ENCODE results near the gene PEAK1. TPM values are rescaled to one million over a fixed set of nuclear protein-coding genes. Genes with fewer than 3 reads are reported as not detected.

PEAK1 gene
- total and polyA plus RNA-seq, 4 experiments from 2014 or later = 2.2 to 10.1 (median 7.8) TPM; not detected in 1

GRCh38 chr15:77119446-77119845, 300.5 kb downstream of the PEAK1 start:
- no peak overlapping the region for H3K4me3 ChIP-seq (ENCODE audit: low read length in 2 of 2)
- no peak for DNase-seq
- Mint-ChIP-seq H3K4me3 (no peak overlapping the region), H3K4me1 (peaks cover 0 to 3% (median 2%) of the 10 kb centered on the region in 4 donors), H3K36me3 (no peaks in the 10 kb centered on the region), H3K27ac (no peak overlapping the region), H3K9me3 (no peaks in the 10 kb centered on the region), H3K27me3 (no peaks in the 10 kb centered on the region)
- ChIA-PET CTCF (ENCODE audit: partially characterized antibody) (interaction anchor here (1.0 to 5.1 kb wide), 15 partner anchors 10 to 427 kb away, joined by 3 to 63 read pairs (median 5); no protein-coding TSS in a partner anchor), POLR2A (ENCODE audit: partially characterized antibody) (interaction anchor here (1.0 kb wide), 1 partner anchor 424 kb away, joined by 3 read pairs; no protein-coding TSS in a partner anchor)
- no peaks in the 10 kb centered on the region for H3K27me3 ChIP-seq (ENCODE audit: insufficient read depth, low read length)
- no peaks in the 10 kb centered on the region for H3K36me3 ChIP-seq (ENCODE audit: insufficient read depth, low read length)
- H3K4me1 ChIP-seq (ENCODE audit: insufficient read depth, low read length) = no peaks in the 10 kb centered on the region
- no peaks in the 10 kb centered on the region for H3K9me3 ChIP-seq (ENCODE audit: control insufficient read depth in 1 of 2, low read length in 2 of 2)
- intact Hi-C loops (cut with micrococcal nuclease) = loop anchor here (2.0 to 5.0 kb wide), 2 partner anchors 147 to 423 kb away; no protein-coding TSS in a partner anchor
- H3K27ac ChIP-seq (ENCODE audit: low read depth, low read length) = no peak overlapping the region

GRCh38 chr15:77118882-77119321, 301.0 kb downstream of the PEAK1 start:
- no peak overlapping the region for H3K4me3 Mint-ChIP-seq
- no peaks in the 10 kb centered on the region for H3K4me1 ChIP-seq (ENCODE audit: insufficient read depth, low read length)
- ChIA-PET CTCF (ENCODE audit: partially characterized antibody) (interaction anchor here (1.0 to 5.1 kb wide), 16 partner anchors 9 to 425 kb away, joined by 3 to 63 read pairs (median 4); no protein-coding TSS in a partner anchor), POLR2A (ENCODE audit: partially characterized antibody) (interaction anchor here (1.0 kb wide), 1 partner anchor 425 kb away, joined by 3 read pairs; no protein-coding TSS in a partner anchor)
- H3K36me3 ChIP-seq (ENCODE audit: insufficient read depth, low read length) = no peaks in the 10 kb centered on the region
- no peaks in the 10 kb centered on the region for H3K27me3 Mint-ChIP-seq
- no peak overlapping the region for H3K4me3 ChIP-seq (ENCODE audit: low read length in 2 of 2)
- H3K9me3 Mint-ChIP-seq = no peaks in the 10 kb centered on the region
- H3K36me3 Mint-ChIP-seq = no peaks in the 10 kb centered on the region
- H3K27me3 ChIP-seq (ENCODE audit: insufficient read depth, low read length) = no peaks in the 10 kb centered on the region
- peak in 4 of 5 donors; percentile 42 to 48 (median 44) for DNase-seq
- intact Hi-C loops (cut with micrococcal nuclease) = loop anchor here (1.0 to 5.0 kb wide), 3 partner anchors 147 to 424 kb away; no protein-coding TSS in a partner anchor
- H3K4me1 Mint-ChIP-seq = peaks cover 0 to 3% (median 2%) of the 10 kb centered on the region in 4 donors
- no peak overlapping the region for H3K27ac ChIP-seq (ENCODE audit: low read depth, low read length)
- no peak overlapping the region for H3K27ac Mint-ChIP-seq
- no peaks in the 10 kb centered on the region for H3K9me3 ChIP-seq (ENCODE audit: control insufficient read depth in 1 of 2, low read length in 2 of 2)

DNA sequence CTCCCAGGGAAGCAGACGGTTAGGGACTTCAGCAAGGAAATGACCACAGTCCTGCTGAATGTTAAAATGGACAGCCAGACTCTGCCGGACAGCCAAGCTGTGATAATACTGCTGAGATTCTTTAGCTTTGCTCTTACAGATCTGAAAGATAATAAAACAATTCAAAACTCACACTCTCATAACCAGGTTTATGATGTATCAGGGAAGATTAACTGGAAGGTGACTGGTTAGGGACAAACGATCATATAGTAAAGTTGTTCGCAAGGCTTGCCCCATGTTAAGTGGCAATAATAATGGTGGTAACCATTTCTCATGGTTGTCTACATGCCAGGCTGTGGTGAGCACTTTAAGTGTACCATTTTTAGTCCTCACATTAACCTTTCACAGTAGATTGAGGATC, 304.7 kb downstream of the PEAK1 start:
- Histone ChIP-seq H3K4me3 (ENCODE audit: low read length in 2 of 2) (no peak overlapping the region), H3K4me1 (ENCODE audit: insufficient read depth, low read length) (no peaks in the 10 kb centered on the region), H3K27me3 (ENCODE audit: insufficient read depth, low read length) (no peaks in the 10 kb centered on the region), H3K9me3 (ENCODE audit: control insufficient read depth in 1 of 2, low read length in 2 of 2) (no peaks in the 10 kb centered on the region), H3K36me3 (ENCODE audit: insufficient read depth, low read length) (no peaks in the 10 kb centered on the region), H3K27ac (ENCODE audit: low read depth, low read length) (no peak overlapping the region)
- no peaks in the 10 kb centered on the region for H3K27me3 Mint-ChIP-seq
- intact Hi-C loops (cut with micrococcal nuclease) = loop anchor here (5.0 kb wide), 1 partner anchor 143 kb away; no protein-coding TSS in a partner anchor
- H3K4me3 Mint-ChIP-seq = no peak overlapping the region
- no peaks in the 10 kb centered on the region for H3K9me3 Mint-ChIP-seq
- peaks cover 0 to 3% (median 2%) of the 10 kb centered on the region in 4 donors for H3K4me1 Mint-ChIP-seq
- DNase-seq = no peak
- CTCF ChIA-PET (ENCODE audit: partially characterized antibody) = no interaction called here
- H3K36me3 Mint-ChIP-seq = no peaks in the 10 kb centered on the region
- POLR2A ChIA-PET (ENCODE audit: partially characterized antibody) = no interaction called here
- no peak overlapping the region for H3K27ac Mint-ChIP-seq

- no peaks in the 10 kb centered on the region for H3K9me3 ChIP-seq (ENCODE audit: control insufficient read depth in 1 of 2, low read length in 2 of 2)
- intact Hi-C loops (cut with micrococcal nuclease) = no loop called here
- no peaks in the 10 kb centered on the region for H3K4me1 Mint-ChIP-seq
- no peak overlapping the region for H3K4me3 Mint-ChIP-seq
- peak overlapping the region in 1 of 7 donors; percentile 42 for H3K27ac Mint-ChIP-seq
- H3K9me3 Mint-ChIP-seq = no peaks in the 10 kb centered on the region
- H3K4me1 ChIP-seq (ENCODE audit: insufficient read depth, low read length) = no peaks in the 10 kb centered on the region
- no peak overlapping the region for H3K27ac ChIP-seq (ENCODE audit: low read depth, low read length)
- no peaks in the 10 kb centered on the region for H3K36me3 Mint-ChIP-seq
- H3K4me3 ChIP-seq (ENCODE audit: low read length in 2 of 2) = no peak overlapping the region
- no peaks in the 10 kb centered on the region for H3K27me3 ChIP-seq (ENCODE audit: insufficient read depth, low read length)
- DNase-seq = no peak
- H3K27me3 Mint-ChIP-seq = no peaks in the 10 kb centered on the region
- ChIA-PET CTCF (ENCODE audit: partially characterized antibody) (interaction anchor here (1.2 kb wide), 1 partner anchor 430 kb away, joined by 5 read pairs; no protein-coding TSS in a partner anchor), POLR2A (ENCODE audit: partially characterized antibody) (no interaction called here)
- H3K36me3 ChIP-seq (ENCODE audit: insufficient read depth, low read length) = no peaks in the 10 kb centered on the region
Measured at GRCh38 chr15:77112838-77113504, 306.9 kb downstream of the PEAK1 start.

GRCh38 chr15:77111789-77112188, 308.1 kb downstream of the PEAK1 start:
- no peak overlapping the region for H3K4me3 ChIP-seq (ENCODE audit: low read length in 2 of 2)
- Mint-ChIP-seq H3K4me1 (no peaks in the 10 kb centered on the region), H3K27ac (no peak overlapping the region), H3K9me3 (no peaks in the 10 kb centered on the region), H3K27me3 (no peaks in the 10 kb centered on the region), H3K36me3 (no peaks in the 10 kb centered on the region), H3K4me3 (no peak overlapping the region)
- ChIA-PET POLR2A (ENCODE audit: partially characterized antibody) (no interaction called here), CTCF (ENCODE audit: partially characterized antibody) (no interaction called here)
- H3K27me3 ChIP-seq (ENCODE audit: insufficient read depth, low read length) = no peaks in the 10 kb centered on the region
- H3K9me3 ChIP-seq (ENCODE audit: control insufficient read depth in 1 of 2, low read length in 2 of 2) = no peaks in the 10 kb centered on the region
- intact Hi-C loops (cut with micrococcal nuclease) = no loop called here
- no peaks in the 10 kb centered on the region for H3K4me1 ChIP-seq (ENCODE audit: insufficient read depth, low read length)
- no peak overlapping the region for H3K27ac ChIP-seq (ENCODE audit: low read depth, low read length)
- no peak for DNase-seq
- H3K36me3 ChIP-seq (ENCODE audit: insufficient read depth, low read length) = no peaks in the 10 kb centered on the region

DNA sequence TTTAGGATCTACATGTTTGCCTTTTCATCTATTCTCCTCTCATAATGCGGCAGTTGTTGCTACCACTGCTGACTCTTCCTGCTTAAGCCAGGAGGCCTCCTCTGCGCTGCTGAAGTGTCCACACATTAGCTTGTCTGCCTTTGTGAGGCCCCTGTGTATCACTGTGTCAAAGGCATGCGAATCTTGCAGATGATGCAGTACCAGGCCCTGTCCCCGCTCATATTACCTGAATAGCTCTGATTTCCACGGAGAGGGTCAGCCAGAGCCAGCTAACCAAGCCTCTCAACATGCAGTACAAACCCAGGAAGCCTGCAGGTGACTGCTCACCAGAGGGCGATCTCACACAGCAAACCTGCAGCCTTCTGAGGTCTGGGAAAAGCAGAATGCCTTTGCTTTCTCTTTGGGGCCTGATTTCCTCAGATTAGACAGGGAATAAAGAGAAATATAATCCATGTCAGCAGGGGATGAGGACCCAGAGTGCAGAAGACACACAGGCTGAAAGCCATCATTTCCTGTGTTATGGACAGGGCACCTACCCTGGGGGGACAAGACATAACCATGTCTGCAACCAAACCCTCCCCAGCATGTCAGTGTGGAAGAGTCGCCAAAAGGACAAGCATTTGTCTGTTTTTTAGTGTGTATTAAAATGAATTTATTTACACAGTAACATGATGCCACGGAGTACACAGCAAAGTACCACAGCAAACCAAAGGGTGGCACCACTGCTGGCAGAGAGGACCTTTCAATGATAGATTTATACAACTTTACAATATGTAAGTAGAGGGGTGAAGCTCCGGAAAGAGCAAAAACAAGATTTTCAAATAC, 312.2 kb downstream of the PEAK1 start:
- no peaks in the 10 kb centered on the region for H3K9me3 Mint-ChIP-seq
- H3K36me3 Mint-ChIP-seq = no peaks in the 10 kb centered on the region
- Histone ChIP-seq H3K27me3 (ENCODE audit: insufficient read depth, low read length) (no peaks in the 10 kb centered on the region), H3K4me1 (ENCODE audit: insufficient read depth, low read length) (no peaks in the 10 kb centered on the region), H3K27ac (ENCODE audit: low read depth, low read length) (no peak overlapping the region), H3K4me3 (ENCODE audit: low read length in 2 of 2) (no peak overlapping the region), H3K9me3 (ENCODE audit: control insufficient read depth in 1 of 2, low read length in 2 of 2) (no peaks in the 10 kb centered on the region), H3K36me3 (ENCODE audit: insufficient read depth, low read length) (no peaks in the 10 kb centered on the region)
- intact Hi-C loops (cut with micrococcal nuclease) = loop anchor here (1.0 kb wide), 1 partner anchor 436 kb away; no protein-coding TSS in a partner anchor
- H3K27ac Mint-ChIP-seq = peak overlapping the region in 2 of 7 donors; percentile 3 to 41
- POLR2A ChIA-PET (ENCODE audit: partially characterized antibody) = no interaction called here
- CTCF ChIA-PET (ENCODE audit: partially characterized antibody) = interaction anchor here (1.3 to 2.2 kb wide), 4 partner anchors 11 to 436 kb away, joined by 3 to 14 read pairs (median 6); no protein-coding TSS in a partner anchor
- H3K4me3 Mint-ChIP-seq = no peak overlapping the region
- peak in 4 of 5 donors; percentile 6 to 17 (median 7) for DNase-seq
- no peaks in the 10 kb centered on the region for H3K27me3 Mint-ChIP-seq
- no peaks in the 10 kb centered on the region for H3K4me1 Mint-ChIP-seq

DNA sequence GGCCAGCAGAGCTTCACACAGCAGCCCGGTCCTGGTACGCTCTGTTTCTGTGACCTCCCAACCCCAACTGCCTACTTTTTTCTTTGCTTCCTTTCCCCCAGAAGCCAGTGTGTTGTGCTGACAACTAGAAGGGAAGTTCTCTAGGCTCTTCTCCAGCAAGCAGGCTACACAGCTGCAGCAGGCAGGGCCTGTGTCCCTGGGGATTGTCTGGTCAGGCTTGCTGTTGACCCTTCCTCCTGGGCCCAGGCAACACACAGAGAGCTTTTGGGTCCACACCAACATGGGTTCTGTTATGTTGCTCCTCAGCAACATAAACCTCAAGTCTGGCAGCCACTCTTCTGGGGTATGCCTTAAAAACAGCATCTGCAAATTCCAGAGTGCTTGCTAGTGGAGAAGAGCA, 312.8 kb downstream of the PEAK1 start:
- Histone ChIP-seq H3K4me3 (ENCODE audit: low read length in 2 of 2) (no peak overlapping the region), H3K27me3 (ENCODE audit: insufficient read depth, low read length) (no peaks in the 10 kb centered on the region), H3K27ac (ENCODE audit: low read depth, low read length) (no peak overlapping the region), H3K36me3 (ENCODE audit: insufficient read depth, low read length) (no peaks in the 10 kb centered on the region), H3K9me3 (ENCODE audit: control insufficient read depth in 1 of 2, low read length in 2 of 2) (no peaks in the 10 kb centered on the region), H3K4me1 (ENCODE audit: insufficient read depth, low read length) (no peaks in the 10 kb centered on the region)
- intact Hi-C loops (cut with micrococcal nuclease) = loop anchor here (1.0 kb wide), 1 partner anchor 436 kb away; no protein-coding TSS in a partner anchor
- POLR2A ChIA-PET (ENCODE audit: partially characterized antibody) = no interaction called here
- DNase-seq = no peak
- no peaks in the 10 kb centered on the region for H3K4me1 Mint-ChIP-seq
- H3K27ac Mint-ChIP-seq = peak overlapping the region in 1 of 7 donors; percentile 64
- no peak overlapping the region for H3K4me3 Mint-ChIP-seq
- CTCF ChIA-PET (ENCODE audit: partially characterized antibody) = interaction anchor here (1.3 to 2.2 kb wide), 4 partner anchors 12 to 436 kb away, joined by 3 to 14 read pairs (median 6); no protein-coding TSS in a partner anchor
- no peaks in the 10 kb centered on the region for H3K36me3 Mint-ChIP-seq
- no peaks in the 10 kb centered on the region for H3K9me3 Mint-ChIP-seq
- H3K27me3 Mint-ChIP-seq = no peaks in the 10 kb centered on the region

Measured in CD4-positive, alpha-beta memory T cell (primary cell).